GM19467 (cell line): Measurements from ENCODE around the gene PCGF2.
"Not testable (repeated sequence)": the region's sequence is repeated elsewhere in the genome, so short reads cannot be mapped to it uniquely, and the experiment has no call there.

Experiments
- ATAC-seq: cut with Tn5 transposase; IDR thresholded peaks from one replicate; pipeline ENCODE4 v1.9.1; 2021; ENCODE audit warnings: mild to moderate bottlenecking, moderate library complexity; ENCODE audit not compliant: unreplicated experiment

The PCGF2 gene

GRCh38 chr17:38748149-38748891 is at the start of gene PCGF2:
Gene PCGF2 (minus strand): TSS chr17:38748336. CDS start chr17:38740402, 7,934 bp downstream.
- ATAC-seq = no peak

GRCh38 chr17:38797828-38798227 is 49.7 kb upstream of the PCGF2 start:
- ATAC-seq = no peak

- ATAC-seq = no peak
These were observed 49.0 kb upstream of the PCGF2 start for GRCh38 chr17:38797158-38797490.

- ATAC-seq = no peak
These were observed 48.5 kb upstream of the PCGF2 start for GRCh38 chr17:38796451-38797157.

GRCh38 chr17:38794221-38794620 is 46.1 kb upstream of the PCGF2 start:
- no peak for ATAC-seq

GRCh38 chr17:38791162-38791561 is 43.0 kb upstream of the PCGF2 start:
- no peak for ATAC-seq

- not testable (repeated sequence) for ATAC-seq
These were observed 42.1 kb upstream of the PCGF2 start for GRCh38 chr17:38790148-38790707.

GRCh38 chr17:38789185-38789584 is 41.0 kb upstream of the PCGF2 start:
- no peak for ATAC-seq

GRCh38 chr17:38787999-38788398 is 39.9 kb upstream of the PCGF2 start:
- ATAC-seq = not testable (repeated sequence)

GRCh38 chr17:38786372-38786771 is 38.2 kb upstream of the PCGF2 start:
- no peak for ATAC-seq

GRCh38 chr17:38783227-38783626 is 35.1 kb upstream of the PCGF2 start:
- no peak for ATAC-seq

- ATAC-seq = no peak
These were observed 32.0 kb upstream of the PCGF2 start for GRCh38 chr17:38779965-38780752.

GRCh38 chr17:38777641-38778250 is 29.6 kb upstream of the PCGF2 start:
- no peak for ATAC-seq

GRCh38 chr17:38773258-38773657 is 25.1 kb upstream of the PCGF2 start:
- ATAC-seq = no peak

- ATAC-seq = no peak
These were observed 20.3 kb upstream of the PCGF2 start for GRCh38 chr17:38768417-38768816.

GRCh38 chr17:38766341-38766740 is 18.2 kb upstream of the PCGF2 start:
- no peak for ATAC-seq

- ATAC-seq = no peak
These were observed 14.1 kb upstream of the PCGF2 start for GRCh38 chr17:38762231-38762630.

- ATAC-seq = no peak
These were observed 13.5 kb upstream of the PCGF2 start for GRCh38 chr17:38761612-38762011.

GRCh38 chr17:38753071-38753506 is 5.0 kb upstream of the PCGF2 start:
- no peak for ATAC-seq

GRCh38 chr17:38752308-38753070 is 4.4 kb upstream of the PCGF2 start, which contains the start of gene PSMB3:
Gene PSMB3 (plus strand): TSS chr17:38752741. CDS start chr17:38752827, 86 bp downstream.
- ATAC-seq = peak; percentile 81
